HEK293T (cell line): Measurements from ENCODE around the gene CRADD.

Experiments
- ELF4 ChIP-seq: fragments of 450-650 bp; IDR thresholded peaks from 2 replicates; pipeline ENCODE4 v1.6.1; 2017; ENCODE audit warnings: antibody characterized with exemption
- FOXA1 ChIP-seq: fragments of 450-650 bp; IDR thresholded peaks from 2 replicates; pipeline ENCODE4 v1.6.1; 2016; ENCODE audit warnings: mild to moderate bottlenecking
- HDGF ChIP-seq: fragments of 450-650 bp; IDR thresholded peaks from 2 replicates; pipeline ENCODE4 v1.6.1; 2017; ENCODE audit warnings: antibody characterized with exemption, borderline replicate concordance
- LEF1 ChIP-seq: fragments of 450-650 bp; IDR thresholded peaks from 2 replicates; pipeline ENCODE4 v1.6.1; 2017; ENCODE audit warnings: mild to moderate bottlenecking, borderline replicate concordance
- SUZ12 ChIP-seq: fragments of 450-650 bp; IDR thresholded peaks from 2 replicates; pipeline ENCODE4 v1.6.1; 2016; ENCODE audit warnings: mild to moderate bottlenecking
- TARDBP ChIP-seq: fragments of 450-650 bp; IDR thresholded peaks from 2 replicates; pipeline ENCODE4 v1.6.1; 2016

DNA sequence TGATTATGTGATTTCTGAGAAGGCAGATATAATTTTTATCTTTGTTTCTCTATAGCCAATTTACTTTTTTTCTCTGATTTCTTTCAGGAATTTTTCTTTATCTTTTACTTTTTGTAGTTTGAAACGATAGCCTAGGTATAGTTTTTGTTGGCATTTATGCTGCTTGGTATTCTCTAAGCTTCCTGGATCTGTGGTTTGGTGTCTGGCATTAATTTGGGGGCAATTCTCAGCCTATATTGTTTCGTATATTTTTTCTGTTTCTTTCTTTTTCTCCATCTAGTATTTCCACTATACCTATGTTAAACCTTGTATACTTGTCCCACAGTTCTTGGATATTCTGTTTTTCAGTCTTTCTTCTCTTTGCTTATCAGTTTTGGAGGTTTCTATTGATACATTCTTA lies 45.0 kb downstream of the CRADD start:
- TF ChIP-seq TARDBP (no peak), HDGF (no peak), FOXA1 (no peak), SUZ12 (no peak), LEF1 (no peak), ELF4 (no peak)
